Ovary (tissue), 9 donors: ENCODE data around the gene MED12. TPM values are rescaled to one million over a fixed set of nuclear protein-coding genes. Genes with fewer than 3 reads are reported as not detected.

Experiments
- DNase-seq, 5 donors: peaks; one replicate each; pipeline ENCODE4 v3.0.0-alpha.2; 2019 to 2020
- H3K27ac ChIP-seq, 2 donors: fragments of 200-600 bp; one replicate each; pipeline versions ENCODE4 v1.5.1 to v1.8.0; 2019 to 2022
- H3K27me3 ChIP-seq: fragments of 200-600 bp; one replicate; pipeline ENCODE4 v1.8.0; 2022
- H3K36me3 ChIP-seq: fragments of 200-600 bp; sonication (generic); one replicate; pipeline ENCODE4 v1.5.1; 2019
- H3K4me1 ChIP-seq: one replicate; pipeline ENCODE4 v1.8.1; 2013; ENCODE audit warnings: mild to moderate bottlenecking, moderate library complexity; ENCODE audit not compliant: insufficient read depth
- H3K4me3 ChIP-seq: fragments of 200-600 bp; sonication (generic); one replicate; pipeline ENCODE4 v1.5.1; 2017
- H3K9me3 ChIP-seq, 2 donors: fragments of 200-600 bp in 1 of 2; sonication (generic) in 1 of 2; one replicate each; pipeline versions ENCODE4 v1.5.1 to v1.8.1; 2013 to 2019; ENCODE audit warnings: mild to moderate bottlenecking in 1 of 2, moderate library complexity in 1 of 2
- EP300 ChIP-seq: sonication (generic); formaldehyde crosslinking; IDR thresholded peaks from one replicate; pipeline ENCODE4 v1.6.1; 2017; ENCODE audit warnings: antibody characterized with exemption
- POLR2A ChIP-seq: fragments of 450-650 bp; IDR thresholded peaks from one replicate; pipeline ENCODE4 v1.6.1; 2017; ENCODE audit warnings: antibody characterized with exemption, mild to moderate bottlenecking, moderate library complexity
- WGBS, 3 donors: extraction: QIAGEN DNeasy Blood & Tissue Kit in 1 of 3; methylation state at CpG; one replicate each; pipeline versions ENCODE4 v1.1.5 to v1.1.7; 2013 to 2017; 5-methylcytosine and 5-hydroxymethylcytosine counted together
- intact Hi-C, 4 donors: fragments of 100-400 bp; cut with DNase I; formaldehyde crosslinking; loops; one replicate each; pipeline versions ENCODE4 v1.11.0 to v1.15.1; 2022 to 2023
- polyA plus RNA-seq, 2 donors: library from polyadenylated mRNA; stranded (reverse); fragments of 200-250 nt in 1 of 2; fragments of 350-450 nt in 1 of 2; fragmentation: Illumina TruSeq in 1 of 2; extraction: RNeasy Lipid Tissue Mini Kit (QIAGEN cat#74804) in 1 of 2; gene quantifications; one replicate each; pipeline ENCODE4 v1.2.3, GENCODE V29; 2013 to 2014
- total RNA-seq, 7 donors: library from RNA; depleted of rRNA in 2 of 7; stranded (reverse); fragments of >200 nt in 2 of 7; fragmentation: NEBNext Ultra II Directional in 3 of 7; extraction: Animal tissue kit (Norgen Biotek cat#: 25700) in 3 of 7; gene quantifications; one replicate each; pipeline versions ENCODE4 v1.1.0 to v1.2.4, GENCODE V29; 2016 to 2023
- TF ChIP-seq, protein P1 (sequence below), 3 donors: fragments of 450-650 bp in 2 of 3; fragments of 200-600 bp in 1 of 3; IDR thresholded peaks; one replicate each; pipeline versions ENCODE4 v1.5.1 to v1.8.0; 2016 to 2022; ENCODE audit warnings: antibody characterized with exemption in 3 of 3, mild to moderate bottlenecking in 1 of 3
- donor health status: DM: no; HTN: no; CAD: no; lungs with moderate emphysema.
- donor health status: DM: no; HTN: no; CAD: no.
- donor health status: Bipolar disorder and iron deficiency.
- donor health status: DM: yes; HTN: yes; CAD: no.
- donor health status: DM: no; HTN: no; CAD: no.
- donor health status: DM: yes; HTN: yes; CAD: no.

Gene MED12
- total and polyA plus RNA-seq, 9 donors, result 27.8 to 68.4 (median 52.2) TPM

DNA sequence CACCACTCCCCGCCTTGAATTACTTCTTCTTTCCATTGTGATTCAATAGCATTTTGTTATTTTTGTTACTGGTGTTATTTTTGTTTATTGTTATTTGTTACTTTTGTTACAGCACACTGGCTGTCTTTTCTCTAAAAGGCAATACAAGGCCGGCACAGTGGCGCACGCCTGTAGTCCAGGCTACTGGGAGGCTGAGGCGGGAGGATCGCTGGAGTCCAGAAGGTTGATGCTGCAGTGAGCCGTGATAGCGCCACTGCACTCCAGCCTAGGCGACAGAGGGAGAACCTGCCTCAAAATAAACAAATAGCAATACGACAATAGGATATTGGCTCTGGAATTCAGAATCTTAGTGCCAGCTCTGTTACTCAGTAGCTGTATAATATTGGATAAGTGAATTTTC lies 1.0 kb upstream of the MED12 start:
- 78 to 85% (median 85%) methylated on average over 10 of the region's 10 CpGs for WGBS, 3 donors
- H3K27ac ChIP-seq, result no peak overlapping the region

GRCh38 chrX:71118985-71119535 lies 664 bp downstream of the MED12 start:
- Histone ChIP-seq H3K4me1 (peaks cover 4% of the 10 kb centered on the region), H3K9me3 (no peaks in the 10 kb centered on the region), H3K27me3 (no peaks in the 10 kb centered on the region), H3K36me3 (no peaks in the 10 kb centered on the region), H3K27ac (peak overlapping the region; percentile 70 to 72), H3K4me3 (peak overlapping the region; percentile 66)
- intact Hi-C loops, result no loop called here
- no peak for DNase-seq
- TF ChIP-seq EP300, result no peak
- TF ChIP-seq POLR2A, result no peak
- TF ChIP-seq, protein P1, sequence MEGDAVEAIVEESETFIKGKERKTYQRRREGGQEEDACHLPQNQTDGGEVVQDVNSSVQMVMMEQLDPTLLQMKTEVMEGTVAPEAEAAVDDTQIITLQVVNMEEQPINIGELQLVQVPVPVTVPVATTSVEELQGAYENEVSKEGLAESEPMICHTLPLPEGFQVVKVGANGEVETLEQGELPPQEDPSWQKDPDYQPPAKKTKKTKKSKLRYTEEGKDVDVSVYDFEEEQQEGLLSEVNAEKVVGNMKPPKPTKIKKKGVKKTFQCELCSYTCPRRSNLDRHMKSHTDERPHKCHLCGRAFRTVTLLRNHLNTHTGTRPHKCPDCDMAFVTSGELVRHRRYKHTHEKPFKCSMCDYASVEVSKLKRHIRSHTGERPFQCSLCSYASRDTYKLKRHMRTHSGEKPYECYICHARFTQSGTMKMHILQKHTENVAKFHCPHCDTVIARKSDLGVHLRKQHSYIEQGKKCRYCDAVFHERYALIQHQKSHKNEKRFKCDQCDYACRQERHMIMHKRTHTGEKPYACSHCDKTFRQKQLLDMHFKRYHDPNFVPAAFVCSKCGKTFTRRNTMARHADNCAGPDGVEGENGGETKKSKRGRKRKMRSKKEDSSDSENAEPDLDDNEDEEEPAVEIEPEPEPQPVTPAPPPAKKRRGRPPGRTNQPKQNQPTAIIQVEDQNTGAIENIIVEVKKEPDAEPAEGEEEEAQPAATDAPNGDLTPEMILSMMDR (IDR thresholded peaks at IDR 0.05), result no peak
- 31 to 48% (median 32%) methylated on average over 17 of the region's 17 CpGs for WGBS, 3 donors

More for the DNA sequence above, 1.0 kb upstream of the MED12 start:
- Histone ChIP-seq H3K27me3 (no peaks in the 10 kb centered on the region), H3K36me3 (no peaks in the 10 kb centered on the region), H3K9me3 (no peaks in the 10 kb centered on the region), H3K4me3 (peak overlapping the region; percentile 66), H3K4me1 (peaks cover 4% of the 10 kb centered on the region)
- DNase-seq, result no peak
- no peak for TF ChIP-seq POLR2A
- TF ChIP-seq EP300, result no peak
- TF ChIP-seq, protein P1 (IDR thresholded peaks at IDR 0.05), result no peak
- intact Hi-C loops, result no loop called here

GRCh38 chrX:71128166-71128833 lies 9.9 kb downstream of the MED12 start:
- no peak for DNase-seq
- Histone ChIP-seq H3K4me1 (no peaks in the 10 kb centered on the region), H3K27me3 (no peaks in the 10 kb centered on the region), H3K27ac (no peak overlapping the region), H3K9me3 (no peaks in the 10 kb centered on the region), H3K4me3 (no peak overlapping the region), H3K36me3 (no peaks in the 10 kb centered on the region)
- TF ChIP-seq, protein P1 (IDR thresholded peaks at IDR 0.05), result no peak
- TF ChIP-seq EP300, result no peak
- TF ChIP-seq POLR2A, result no peak
- intact Hi-C loops, result no loop called here
- 63 to 74% (median 72%) methylated on average over 12 of the region's 12 CpGs for WGBS, 3 donors

- Histone ChIP-seq H3K27me3 (no peaks in the 10 kb centered on the region), H3K27ac (peak overlapping the region in 1 of 2 donors; percentile 16), H3K4me3 (no peak overlapping the region), H3K9me3 (no peaks in the 10 kb centered on the region), H3K4me1 (no peaks in the 10 kb centered on the region), H3K36me3 (no peaks in the 10 kb centered on the region)
- peak; percentile 53 to 82 (median 73) for DNase-seq
- TF ChIP-seq EP300 (no peak), POLR2A (no peak)
- TF ChIP-seq, protein P1 (IDR thresholded peaks at IDR 0.05), result peak; percentile 44 to 62 (median 58)
- 27 to 35% (median 27%) methylated on average over 18 of the region's 18 CpGs for WGBS, 3 donors
- intact Hi-C loops, result no loop called here
These were observed 10.7 kb downstream of the MED12 start for GRCh38 chrX:71128915-71129765.
